ENCODE measurements around the gene RD3L. TPM values are rescaled to one million over a fixed set of nuclear protein-coding genes. Genes with fewer than 3 reads are reported as not detected.

The RD3L gene
- total RNA-seq, 4 donors from 2014 or later: not detected

GRCh38 chr14:103904493-103905107 lies 37.7 kb downstream of the RD3L start:
- 88 to 91% methylated on average over 2 of the region's 2 CpGs for WGBS, 2 donors
- DNase-seq: no peak

GRCh38 chr14:103899833-103900232 lies 42.5 kb downstream of the RD3L start:
- no peaks in the 10 kb centered on the region for H3K9me3 ChIP-seq
- no peaks in the 10 kb centered on the region for H3K27me3 ChIP-seq
- intact Hi-C loops (cut with DNase I): no loop called here
- H3K4me1 ChIP-seq: peaks cover 0 to 16% of the 10 kb centered on the region in 2 donors
- no peaks in the 10 kb centered on the region for H3K36me3 ChIP-seq
- no peak overlapping the region for H3K27ac ChIP-seq
- WGBS, 2 donors: 94 to 97% methylated on average over 6 to 14 of the region's 14 CpGs
- H3K4me3 ChIP-seq (replicated peaks in 1 of 3): no peak overlapping the region
- DNase-seq: no peak
- TF ChIP-seq CTCF (IDR thresholded peaks at IDR 0.05): no peak
- TF ChIP-seq POLR2A (IDR thresholded peaks at IDR 0.05): no peak

More at GRCh38 chr14:103904493-103905107, 37.7 kb downstream of the RD3L start:
- Histone ChIP-seq H3K27ac (no peak overlapping the region), H3K27me3 (no peaks in the 10 kb centered on the region), H3K4me1 (peaks cover under 1 to 3% of the 10 kb centered on the region in 2 donors), H3K36me3 (no peaks in the 10 kb centered on the region), H3K9me3 (no peaks in the 10 kb centered on the region), H3K4me3 (replicated peaks in 1 of 3) (no peak overlapping the region)
- intact Hi-C loops (cut with DNase I): no loop called here
- TF ChIP-seq CTCF (IDR thresholded peaks at IDR 0.05) (no peak), POLR2A (IDR thresholded peaks at IDR 0.05) (no peak)

- no peak for TF ChIP-seq POLR2A (IDR thresholded peaks at IDR 0.05)
- TF ChIP-seq CTCF (IDR thresholded peaks at IDR 0.05): no peak
- Histone ChIP-seq H3K36me3 (no peaks in the 10 kb centered on the region), H3K27me3 (no peaks in the 10 kb centered on the region), H3K27ac (no peak overlapping the region), H3K4me1 (peaks cover 0 to 21% of the 10 kb centered on the region in 2 donors), H3K9me3 (no peaks in the 10 kb centered on the region), H3K4me3 (replicated peaks in 1 of 3) (no peak overlapping the region)
- no peak for DNase-seq
- WGBS, 2 donors: 70 to 82% methylated on average over 7 to 13 of the region's 13 CpGs
- intact Hi-C loops (cut with DNase I): no loop called here
Observed at GRCh38 chr14:103899316-103899715, 43.0 kb downstream of the RD3L start.

- Histone ChIP-seq H3K4me3 (replicated peaks in 1 of 3) (no peak overlapping the region), H3K9me3 (no peaks in the 10 kb centered on the region), H3K36me3 (no peaks in the 10 kb centered on the region), H3K4me1 (peaks cover 0 to 25% of the 10 kb centered on the region in 2 donors), H3K27me3 (no peaks in the 10 kb centered on the region), H3K27ac (no peak overlapping the region)
- no peak for TF ChIP-seq CTCF (IDR thresholded peaks at IDR 0.05)
- TF ChIP-seq POLR2A (IDR thresholded peaks at IDR 0.05): no peak
- no peak for DNase-seq
- intact Hi-C loops (cut with DNase I): no loop called here
- WGBS, 2 donors: 89 to 93% methylated on average over 9 of the region's 9 CpGs
Observed at GRCh38 chr14:103898711-103899110, 43.6 kb downstream of the RD3L start.

- Histone ChIP-seq H3K27ac (no peak overlapping the region), H3K27me3 (no peaks in the 10 kb centered on the region), H3K4me3 (replicated peaks in 1 of 3) (no peak overlapping the region), H3K36me3 (no peaks in the 10 kb centered on the region), H3K9me3 (no peaks in the 10 kb centered on the region), H3K4me1 (peaks cover 0 to 25% of the 10 kb centered on the region in 2 donors)
- WGBS, 2 donors: 92 to 94% methylated on average over 4 of the region's 4 CpGs
- no peak for DNase-seq
- intact Hi-C loops (cut with DNase I): no loop called here
- TF ChIP-seq POLR2A (IDR thresholded peaks at IDR 0.05) (no peak), CTCF (IDR thresholded peaks at IDR 0.05) (no peak)
Observed at GRCh38 chr14:103898204-103898603, 44.1 kb downstream of the RD3L start.

All from thyroid gland (tissue), 4 donors.